Measurements from ENCODE around the gene MYBPC2. TPM values are rescaled to one million over a fixed set of nuclear protein-coding genes. Genes with fewer than 3 reads are reported as not detected.

Gene MYBPC2
- total and polyA plus RNA-seq, 10 donors = 0.28 to 1.7 (median 0.42) TPM; not detected in 2

GRCh38 chr19:50475736-50476223, 43.1 kb downstream of the MYBPC2 start:
- H3K4me3 ChIP-seq = peak overlapping the region in 5 of 8 donors; percentile 75 to 98 (median 95)
- no peaks in the 10 kb centered on the region for H3K27me3 ChIP-seq (replicated peaks in 1 of 7)
- intact Hi-C loops (cut with DNase I; ENCODE audit: low total_unique reads) = no loop called here
- TF ChIP-seq CTCF (IDR thresholded peaks at IDR 0.05 in 8 of 11, conservative IDR thresholded peaks at IDR 0.05 in 3 of 11) (no peak), POLR2A (IDR thresholded peaks at IDR 0.05) (no peak), POLR2AphosphoS5 (IDR thresholded peaks at IDR 0.05) (no peak)
- no peaks in the 10 kb centered on the region for H3K9me3 ChIP-seq
- H3K36me3 ChIP-seq = peaks cover 3 to 31% (median 28%) of the 10 kb centered on the region in 6 donors
- H3K4me1 ChIP-seq = peaks cover 13 to 40% (median 26%) of the 10 kb centered on the region in 6 donors
- no peak for DNase-seq
- WGBS, 5 donors = 74 to 86% (median 78%) methylated on average over 27 to 29 of the region's 29 CpGs
- H3K27ac ChIP-seq = peak overlapping the region in 7 of 8 donors; percentile 58 to 93 (median 86)

GRCh38 chr19:50476224-50476906, 43.7 kb downstream of the MYBPC2 start, which contains the start of the genes EMC10 and GARIN5A:
Gene EMC10 (plus strand): TSS chr19:50476507. CDS start chr19:50476545, 38 bp downstream.
Gene GARIN5A (minus strand): TSS chr19:50476848. CDS start chr19:50476388, 460 bp downstream.
- Histone ChIP-seq H3K4me3 (peak within 1 kb of the TSS; percentile 71 to 98 (median 88)), H3K36me3 (peaks cover 3 to 37% (median 34%) of the 10 kb centered on the region in 6 donors), H3K27me3 (replicated peaks in 1 of 7) (no peaks in the 10 kb centered on the region), H3K27ac (peak within 1 kb of the TSS; percentile 50 to 93 (median 85)), H3K9me3 (no peaks in the 10 kb centered on the region), H3K4me1 (peaks cover 13 to 40% (median 26%) of the 10 kb centered on the region in 6 donors)
- TF ChIP-seq POLR2AphosphoS5 (IDR thresholded peaks at IDR 0.05) = peak; percentile 92 to 94 (median 93)
- TF ChIP-seq CTCF (IDR thresholded peaks at IDR 0.05 in 8 of 11, conservative IDR thresholded peaks at IDR 0.05 in 3 of 11) = no peak
- peak; percentile 19 to 42 (median 39) for TF ChIP-seq POLR2A (IDR thresholded peaks at IDR 0.05)
- intact Hi-C loops (cut with DNase I; ENCODE audit: low total_unique reads) = no loop called here
- 2 to 7% (median 4%) methylated on average over 32 to 58 of the region's 58 CpGs for WGBS, 5 donors
- DNase-seq = peak; percentile 96

GRCh38 chr19:50476907-50477238, 44.2 kb downstream of the MYBPC2 start:
- H3K4me1 ChIP-seq = peaks cover 13 to 40% (median 26%) of the 10 kb centered on the region in 6 donors
- H3K4me3 ChIP-seq = peak overlapping the region; percentile 71 to 98 (median 88)
- peak overlapping the region in 6 of 8 donors; percentile 50 to 93 (median 86) for H3K27ac ChIP-seq
- WGBS, 5 donors = 17 to 26% (median 20%) methylated on average over 20 of the region's 20 CpGs
- H3K9me3 ChIP-seq = no peaks in the 10 kb centered on the region
- TF ChIP-seq POLR2A (IDR thresholded peaks at IDR 0.05) (no peak), CTCF (IDR thresholded peaks at IDR 0.05 in 8 of 11, conservative IDR thresholded peaks at IDR 0.05 in 3 of 11) (no peak)
- intact Hi-C loops (cut with DNase I; ENCODE audit: low total_unique reads) = no loop called here
- DNase-seq = no peak
- H3K27me3 ChIP-seq (replicated peaks in 1 of 7) = no peaks in the 10 kb centered on the region
- H3K36me3 ChIP-seq = peaks cover 3 to 42% (median 39%) of the 10 kb centered on the region in 6 donors

Measured in spleen (tissue), 11 donors.